SJSA1 (cell line): Measurements from ENCODE around the gene CGNL1. TPM values are rescaled to one million over a fixed set of nuclear protein-coding genes. Genes with fewer than 3 reads are reported as not detected.

Experiments
- DNase-seq, 2 experiments: peaks; one replicate each; pipeline ENCODE4 v3.0.0-alpha.2; 2015 to 2020; ENCODE audit warnings: low spot score in 2 of 2, low read depth in 1 of 2
- H3K27ac ChIP-seq: fragments of 250-450 bp; sonication (Bioruptor Pico); 2 replicates; pipeline ENCODE4 v1.5.1; 2020; ENCODE audit warnings: mild to moderate bottlenecking, moderate library complexity
- H3K27me3 ChIP-seq: fragments of 250-450 bp; sonication (Bioruptor Pico); replicated peaks from 2 replicates; pipeline ENCODE4 v1.5.1; 2020; ENCODE audit warnings: mild to moderate bottlenecking, moderate library complexity
- H3K36me3 ChIP-seq: fragments of 250-450 bp; sonication (Bioruptor Pico); 2 replicates; pipeline ENCODE4 v1.5.1; 2020; ENCODE audit warnings: mild to moderate bottlenecking
- H3K4me1 ChIP-seq: fragments of 250-450 bp; sonication (Bioruptor Pico); replicated peaks from 2 replicates; pipeline ENCODE4 v1.6.1; 2021; ENCODE audit warnings: mild to moderate bottlenecking
- H3K4me3 ChIP-seq: fragments of 250-450 bp; sonication (Bioruptor Pico); 2 replicates; pipeline ENCODE4 v1.5.1; 2020; ENCODE audit warnings: mild to moderate bottlenecking
- H3K9me3 ChIP-seq: fragments of 250-450 bp; sonication (Bioruptor Pico); replicated peaks from 2 replicates; pipeline ENCODE4 v1.5.1; 2020; ENCODE audit warnings: mild to moderate bottlenecking
- total RNA-seq: library from RNA; depleted of rRNA; stranded (reverse); fragments of >200 nt; shearing (Covaris generic); gene quantifications from 2 replicates; pipeline ENCODE4 v1.2.3, GENCODE V29; 2014

The CGNL1 gene
- total RNA-seq, 1 experiment from 2014 or later = 3.8 TPM

DNA sequence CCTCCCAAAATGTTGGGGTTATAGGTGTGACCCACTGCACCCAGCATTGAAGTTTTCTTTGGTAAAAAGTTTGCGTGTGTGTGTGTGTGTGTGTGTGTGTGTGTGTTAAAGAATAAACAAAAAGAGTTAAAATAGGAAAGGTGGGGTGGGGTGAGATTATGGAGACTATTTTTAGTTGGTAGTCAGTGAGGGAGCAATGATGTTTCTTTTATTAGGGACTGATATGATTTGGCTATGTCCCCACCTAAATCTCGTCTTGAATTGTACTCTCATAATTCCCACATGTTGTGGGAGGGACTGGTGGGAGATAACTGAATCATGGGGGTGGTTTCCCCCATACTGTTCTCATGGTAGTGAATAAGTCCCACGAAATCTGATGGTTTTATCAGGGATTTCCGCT, 92.2 kb downstream of the CGNL1 start:
- no peaks in the 10 kb centered on the region for H3K4me1 ChIP-seq

DNA sequence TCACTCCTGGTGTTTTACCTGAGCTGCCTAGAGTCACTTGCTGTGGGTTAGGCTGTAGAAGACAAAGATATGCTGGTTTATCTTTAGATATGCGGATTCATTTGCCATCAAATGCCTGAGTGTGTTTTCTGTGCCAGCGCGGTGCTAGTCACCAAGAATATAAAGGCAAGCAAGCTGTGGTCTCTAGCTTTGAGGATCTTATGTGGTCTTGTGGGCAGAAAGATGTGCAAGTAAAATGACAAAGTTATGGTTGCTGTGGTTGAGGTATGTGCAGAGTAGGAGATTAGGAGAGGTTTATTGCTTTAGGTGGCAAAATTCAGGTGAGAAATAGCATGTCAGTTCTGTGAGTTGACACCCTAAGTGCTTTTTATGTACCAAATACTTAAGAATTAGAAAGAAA, 94.2 kb downstream of the CGNL1 start:
- no peak overlapping the region for H3K27ac ChIP-seq
- H3K4me1 ChIP-seq = peaks cover 6% of the 10 kb centered on the region
- no peak for DNase-seq
- H3K36me3 ChIP-seq = no peaks in the 10 kb centered on the region
- H3K4me3 ChIP-seq = no peak overlapping the region
- no peaks in the 10 kb centered on the region for H3K9me3 ChIP-seq
- H3K27me3 ChIP-seq = no peaks in the 10 kb centered on the region

More for the DNA sequence above, 92.2 kb downstream of the CGNL1 start:
- no peaks in the 10 kb centered on the region for H3K27me3 ChIP-seq
- H3K9me3 ChIP-seq = no peaks in the 10 kb centered on the region
- H3K36me3 ChIP-seq = no peaks in the 10 kb centered on the region
- no peak overlapping the region for H3K4me3 ChIP-seq
- no peak overlapping the region for H3K27ac ChIP-seq
- no peak for DNase-seq

DNA sequence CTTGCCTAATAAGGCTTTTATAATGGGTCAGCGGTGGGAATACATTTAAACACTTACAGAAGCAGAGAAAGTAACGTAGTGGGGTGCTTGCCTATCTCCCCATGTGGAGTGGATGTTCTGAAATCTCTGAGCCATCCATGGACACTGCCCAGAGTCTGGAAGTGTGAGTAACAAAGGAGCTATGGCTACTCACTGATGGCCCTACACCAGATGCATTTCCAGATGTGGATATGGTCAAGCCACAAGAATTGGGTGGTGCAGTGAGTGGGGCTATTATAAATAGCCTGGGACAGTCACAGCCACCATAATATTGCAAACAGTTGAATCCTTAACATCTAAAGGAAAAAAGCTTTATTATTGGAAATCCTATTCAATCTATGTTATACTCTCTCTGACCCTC, 96.6 kb downstream of the CGNL1 start:
- Histone ChIP-seq H3K9me3 (no peaks in the 10 kb centered on the region), H3K27me3 (no peaks in the 10 kb centered on the region), H3K27ac (no peak overlapping the region), H3K4me3 (no peak overlapping the region), H3K4me1 (peaks cover 28% of the 10 kb centered on the region), H3K36me3 (no peaks in the 10 kb centered on the region)
- no peak for DNase-seq

DNA sequence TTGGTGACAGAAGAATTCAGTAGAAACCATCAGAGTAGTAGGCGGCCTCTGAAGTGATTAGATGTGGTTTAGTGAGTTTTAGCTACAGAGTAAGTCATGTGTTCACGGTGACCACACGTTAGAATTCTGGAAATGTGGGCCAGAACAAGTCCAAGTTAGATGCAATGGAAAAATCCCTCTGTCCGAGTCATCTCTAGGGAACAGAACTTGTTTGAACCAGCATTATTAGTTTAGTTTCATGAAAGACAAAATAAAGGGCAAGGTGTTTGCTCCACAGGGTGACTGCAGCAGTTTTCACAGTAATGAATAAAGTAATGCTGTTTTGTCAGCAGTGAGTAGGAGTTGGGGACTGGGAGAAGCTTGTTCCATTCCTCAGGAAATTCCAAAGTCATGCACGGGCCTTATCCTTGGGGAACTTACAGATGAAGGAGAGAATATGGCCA, 100.2 kb downstream of the CGNL1 start:
- peak in 1 of 2 experiments; percentile 43 for DNase-seq
- Histone ChIP-seq H3K36me3 (no peaks in the 10 kb centered on the region), H3K27me3 (no peaks in the 10 kb centered on the region), H3K27ac (no peak overlapping the region), H3K4me3 (no peak overlapping the region), H3K4me1 (peaks cover 28% of the 10 kb centered on the region), H3K9me3 (no peaks in the 10 kb centered on the region)

DNA sequence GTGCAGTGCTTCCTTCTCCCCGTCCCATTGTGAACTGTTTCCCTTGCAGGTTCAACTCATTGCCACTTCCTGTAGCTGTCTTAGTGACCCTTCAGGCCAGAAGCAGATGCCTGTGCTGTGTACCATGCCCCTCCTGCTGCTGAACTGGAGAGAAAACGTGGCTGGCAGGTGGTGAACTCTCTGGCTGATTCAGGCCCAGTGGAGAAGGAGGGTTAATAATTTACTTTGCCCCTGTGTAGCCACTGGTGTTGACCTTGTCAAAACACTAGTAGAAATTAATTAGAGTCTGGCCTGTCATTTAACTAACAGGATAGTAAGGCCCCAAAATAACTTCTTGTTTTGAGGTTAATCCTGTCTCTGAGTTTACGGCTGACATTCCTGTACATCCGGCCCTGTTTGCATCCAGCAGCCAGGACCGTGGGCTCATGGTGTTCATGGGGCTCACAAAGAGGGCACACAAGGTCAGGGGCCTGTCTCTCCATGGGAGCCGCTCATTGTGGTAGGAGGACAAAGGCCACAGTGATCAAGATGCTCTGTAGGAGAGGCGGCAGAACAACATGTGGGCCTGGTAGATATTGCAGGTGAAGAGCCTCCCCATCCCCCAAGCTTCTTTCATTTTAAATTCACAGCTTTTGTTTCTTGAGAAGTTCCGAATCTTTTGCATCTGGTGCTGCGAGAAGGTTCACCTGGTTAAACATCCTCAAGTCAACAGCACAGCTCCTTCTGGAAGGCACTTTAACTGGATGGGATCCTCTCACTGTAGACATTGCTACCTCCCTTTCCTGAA, 101.6 kb downstream of the CGNL1 start:
- DNase-seq = no peak
- Histone ChIP-seq H3K36me3 (no peaks in the 10 kb centered on the region), H3K9me3 (no peaks in the 10 kb centered on the region), H3K4me1 (peaks cover 28% of the 10 kb centered on the region), H3K27me3 (no peaks in the 10 kb centered on the region), H3K4me3 (no peak overlapping the region), H3K27ac (no peak overlapping the region)

DNA sequence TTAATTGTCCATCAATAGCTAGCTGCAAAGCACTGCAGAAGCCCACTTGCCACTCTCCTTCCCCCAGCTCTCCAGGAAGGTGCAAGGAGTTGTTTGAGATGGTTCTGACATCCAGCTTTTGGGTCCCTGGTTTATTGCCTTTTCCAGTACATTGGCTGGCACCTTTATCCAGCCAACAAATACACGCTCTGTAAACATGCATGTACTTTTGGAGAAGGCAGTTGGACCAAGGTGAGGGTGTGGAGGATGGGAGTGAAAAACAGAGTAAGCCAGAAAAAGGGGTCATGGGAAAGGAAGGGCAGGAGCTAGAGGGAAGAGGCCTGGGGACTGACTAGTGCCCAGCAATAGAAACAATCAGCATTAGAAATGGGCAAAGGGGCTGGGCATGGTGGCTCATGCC, 102.7 kb downstream of the CGNL1 start:
- Histone ChIP-seq H3K36me3 (no peaks in the 10 kb centered on the region), H3K4me1 (peaks cover 28% of the 10 kb centered on the region), H3K9me3 (no peaks in the 10 kb centered on the region), H3K4me3 (no peak overlapping the region), H3K27me3 (no peaks in the 10 kb centered on the region), H3K27ac (no peak overlapping the region)
- DNase-seq = no peak

DNA sequence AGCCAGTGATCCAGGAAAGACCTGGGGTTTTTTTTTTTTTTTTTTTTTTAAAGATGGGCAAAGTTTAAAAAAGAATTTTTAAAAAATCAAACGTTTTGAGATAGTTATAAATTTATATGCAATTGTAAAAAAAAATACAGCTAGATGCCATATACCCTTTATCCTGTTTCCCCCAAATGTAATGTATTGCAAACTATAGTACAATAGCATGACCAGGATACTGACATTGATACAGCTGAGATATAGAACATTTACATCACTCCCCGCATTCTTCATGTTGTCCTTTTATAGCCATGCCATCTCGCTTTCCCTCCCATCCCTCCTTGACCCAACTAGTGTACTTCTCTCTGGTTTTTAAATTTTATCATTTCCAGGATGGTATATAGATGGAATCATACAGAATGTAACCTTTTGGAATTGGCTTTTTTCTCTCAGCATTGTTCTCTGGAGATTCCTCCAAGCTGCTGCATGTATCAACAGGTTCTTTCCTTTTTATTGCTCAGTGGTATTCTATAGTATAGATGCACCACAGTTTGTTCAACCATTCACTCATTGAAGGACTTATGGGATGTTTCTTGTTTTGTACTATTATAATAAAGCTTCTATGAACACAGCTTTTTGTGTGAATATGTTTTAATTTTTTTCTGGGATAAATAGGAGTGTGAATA, 104.9 kb downstream of the CGNL1 start:
- no peak for DNase-seq
- Histone ChIP-seq H3K9me3 (no peaks in the 10 kb centered on the region), H3K36me3 (no peaks in the 10 kb centered on the region), H3K4me3 (no peak overlapping the region), H3K27me3 (no peaks in the 10 kb centered on the region), H3K27ac (no peak overlapping the region), H3K4me1 (peaks cover 26% of the 10 kb centered on the region)

DNA sequence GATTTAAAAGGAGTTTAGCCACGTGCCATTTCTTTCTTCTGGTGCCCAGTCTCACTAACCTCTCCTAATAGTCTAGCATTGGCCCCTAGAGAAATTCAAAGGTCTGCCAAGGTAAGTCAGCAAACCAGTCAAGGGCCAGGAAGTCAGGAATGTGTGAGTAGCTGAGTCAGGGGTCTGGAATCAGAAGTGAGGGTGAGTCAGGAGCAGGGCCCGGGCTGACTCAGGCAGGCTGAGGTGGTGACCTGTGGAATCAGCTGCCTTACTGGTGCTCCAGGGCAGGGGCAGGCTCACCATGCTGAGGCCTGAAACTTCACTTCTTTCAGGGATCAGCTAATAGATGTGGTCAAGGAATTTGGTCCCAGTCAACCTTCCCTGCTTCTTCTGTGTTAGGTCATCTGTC, 109.6 kb downstream of the CGNL1 start:
- Histone ChIP-seq H3K27me3 (no peaks in the 10 kb centered on the region), H3K36me3 (no peaks in the 10 kb centered on the region), H3K4me3 (no peak overlapping the region), H3K27ac (peak overlapping the region; percentile 58), H3K9me3 (no peaks in the 10 kb centered on the region), H3K4me1 (peaks cover 18% of the 10 kb centered on the region)
- DNase-seq = peak; percentile 72 to 92

DNA sequence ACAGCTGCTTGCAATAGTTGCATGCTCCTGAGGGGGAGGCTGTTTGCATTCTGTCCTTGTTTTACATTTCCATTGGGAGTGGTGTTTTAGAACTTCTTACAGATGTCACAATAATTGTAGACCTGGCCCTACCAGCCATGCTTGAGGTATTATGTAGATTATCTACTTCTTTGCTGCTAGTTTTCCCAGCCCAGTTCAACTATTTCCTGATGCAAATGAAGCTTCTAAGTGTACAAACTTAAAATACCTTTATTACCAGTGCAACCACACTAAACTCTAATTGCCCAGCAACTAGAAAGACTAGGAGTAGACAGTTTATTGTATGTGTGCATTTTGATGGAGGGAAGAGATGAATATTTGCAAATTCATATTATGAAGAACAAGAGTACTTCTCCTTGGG, 110.5 kb downstream of the CGNL1 start:
- H3K36me3 ChIP-seq = no peaks in the 10 kb centered on the region
- no peak for DNase-seq
- H3K4me3 ChIP-seq = no peak overlapping the region
- H3K9me3 ChIP-seq = no peaks in the 10 kb centered on the region
- H3K4me1 ChIP-seq = peaks cover 18% of the 10 kb centered on the region
- no peak overlapping the region for H3K27ac ChIP-seq
- no peaks in the 10 kb centered on the region for H3K27me3 ChIP-seq

DNA sequence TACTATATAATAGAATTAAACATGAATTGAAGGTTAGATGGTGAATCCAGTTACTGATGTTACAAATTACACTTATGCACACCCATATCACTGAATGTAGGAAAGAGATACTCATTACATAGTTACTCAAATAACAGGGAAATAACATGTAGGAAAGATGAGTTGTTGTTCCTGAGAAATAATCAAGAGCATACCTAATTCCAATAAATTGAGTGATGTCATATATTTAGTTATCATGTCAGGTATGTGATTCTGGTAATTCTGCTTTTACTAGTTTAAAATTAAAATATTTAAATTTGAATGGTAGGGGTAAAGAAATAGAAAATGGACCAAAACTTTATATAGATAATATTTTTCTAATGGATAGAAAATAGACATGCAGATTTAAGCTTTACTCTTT, 112.8 kb downstream of the CGNL1 start:
- Histone ChIP-seq H3K4me1 (peaks cover 18% of the 10 kb centered on the region), H3K27ac (no peak overlapping the region), H3K36me3 (no peaks in the 10 kb centered on the region), H3K9me3 (no peaks in the 10 kb centered on the region), H3K4me3 (no peak overlapping the region), H3K27me3 (no peaks in the 10 kb centered on the region)
- no peak for DNase-seq

DNA sequence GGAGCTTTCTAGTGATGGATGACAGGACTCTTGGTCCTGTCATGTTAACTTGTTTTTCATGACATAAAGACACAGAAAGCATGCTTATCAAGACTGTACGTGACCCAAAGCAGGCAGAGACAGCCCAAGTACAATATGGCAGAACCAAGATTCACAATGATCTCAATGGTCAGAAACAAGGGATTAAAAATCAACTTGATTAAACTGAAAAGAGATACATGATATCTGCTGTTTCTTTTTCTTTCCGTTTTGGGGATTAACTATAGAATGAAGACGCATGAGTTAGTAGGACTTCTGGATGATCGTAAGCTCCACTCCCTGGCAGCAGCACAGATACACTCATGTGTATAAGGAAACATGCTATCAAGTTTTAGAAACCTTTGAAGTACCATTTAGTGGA, 117.0 kb downstream of the CGNL1 start:
- no peak for DNase-seq
- no peak overlapping the region for H3K4me3 ChIP-seq
- no peak overlapping the region for H3K27ac ChIP-seq
- H3K4me1 ChIP-seq = peaks cover 4% of the 10 kb centered on the region; the same call in 1 of the 2 replicates
- no peaks in the 10 kb centered on the region for H3K36me3 ChIP-seq
- no peaks in the 10 kb centered on the region for H3K9me3 ChIP-seq
- no peaks in the 10 kb centered on the region for H3K27me3 ChIP-seq

DNA sequence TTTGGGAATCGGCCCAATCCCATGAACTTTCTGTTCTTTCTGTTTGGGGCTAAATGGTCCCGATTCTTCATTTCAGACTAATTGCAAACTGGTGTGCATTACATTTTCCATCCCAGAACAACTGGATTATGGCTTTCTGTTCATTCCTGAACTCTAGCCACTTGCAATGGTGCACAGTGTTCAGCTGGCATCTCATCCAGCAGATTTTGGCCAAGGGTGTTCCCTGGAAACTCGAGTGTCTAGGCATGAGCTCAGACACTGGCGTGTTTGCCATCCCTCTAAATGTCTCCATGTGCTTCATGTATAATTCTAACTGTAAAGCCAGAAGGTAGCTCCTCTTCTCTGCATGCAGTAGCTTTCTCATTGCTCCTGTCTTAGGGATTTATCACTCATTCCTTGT, 118.3 kb downstream of the CGNL1 start:
- no peaks in the 10 kb centered on the region for H3K9me3 ChIP-seq
- H3K36me3 ChIP-seq = no peaks in the 10 kb centered on the region
- H3K4me1 ChIP-seq = peaks cover 4% of the 10 kb centered on the region; the same call in 1 of the 2 replicates
- no peaks in the 10 kb centered on the region for H3K27me3 ChIP-seq
- no peak overlapping the region for H3K27ac ChIP-seq
- DNase-seq = no peak
- H3K4me3 ChIP-seq = no peak overlapping the region

DNA sequence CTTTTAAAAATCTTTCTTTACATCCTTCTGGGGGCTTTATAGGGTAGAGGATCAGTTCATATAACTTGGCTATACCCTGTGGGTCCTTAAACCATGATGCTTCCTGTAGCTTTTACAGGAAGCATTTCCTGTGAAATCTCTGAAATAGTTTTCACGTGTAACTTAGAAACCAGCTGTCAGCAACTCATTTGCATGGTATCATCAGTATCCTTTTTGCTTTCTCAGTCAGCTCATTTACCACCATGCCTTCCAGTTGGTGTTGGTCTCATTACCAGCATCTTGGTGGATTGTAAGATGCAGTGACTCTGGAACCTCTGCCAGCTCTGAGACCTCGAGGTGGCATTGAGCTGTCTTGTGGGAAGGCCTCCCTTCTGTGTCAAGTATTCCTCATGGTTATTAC, 118.7 kb downstream of the CGNL1 start:
- Histone ChIP-seq H3K4me3 (no peak overlapping the region), H3K9me3 (no peaks in the 10 kb centered on the region), H3K4me1 (peaks cover 4% of the 10 kb centered on the region; the same call in 1 of the 2 replicates), H3K27me3 (no peaks in the 10 kb centered on the region), H3K27ac (no peak overlapping the region), H3K36me3 (no peaks in the 10 kb centered on the region)
- DNase-seq = no peak

DNA sequence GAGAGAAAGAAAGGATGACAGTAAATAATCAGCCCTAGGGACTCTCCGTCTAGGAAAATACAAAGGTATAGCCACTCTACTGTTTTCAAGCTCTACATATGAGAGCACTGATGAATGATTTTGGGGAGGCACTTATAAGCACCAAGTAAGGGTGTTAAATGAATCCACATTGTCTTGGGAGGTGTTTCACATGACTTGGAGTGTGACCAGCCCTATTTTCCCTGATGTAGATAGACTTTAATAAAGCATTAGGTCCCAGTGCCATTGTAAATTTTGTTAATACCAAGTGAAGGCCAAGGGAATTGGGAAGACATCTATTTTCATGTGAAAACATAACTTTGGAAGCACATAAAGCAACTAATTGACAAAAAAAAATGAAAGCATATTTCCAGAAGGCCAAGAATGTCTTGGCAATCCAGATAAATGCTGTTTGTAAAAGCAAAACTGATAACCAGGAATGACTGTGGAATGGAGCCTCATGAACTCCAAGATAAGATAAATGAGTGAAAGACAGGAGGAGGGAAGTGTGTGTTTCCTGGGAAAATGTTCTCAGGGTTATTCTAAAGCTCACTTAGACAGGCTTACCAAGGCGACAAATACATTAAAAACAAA, 119.4 kb downstream of the CGNL1 start:
- Histone ChIP-seq H3K4me1 (peaks cover 6% of the 10 kb centered on the region), H3K9me3 (no peaks in the 10 kb centered on the region), H3K36me3 (no peaks in the 10 kb centered on the region), H3K4me3 (no peak overlapping the region), H3K27me3 (no peaks in the 10 kb centered on the region), H3K27ac (no peak overlapping the region)
- no peak for DNase-seq
